Endothelial cell of umbilical vein (primary cell): Measurements from ENCODE around the gene TTC9. TPM values are rescaled to one million over a fixed set of nuclear protein-coding genes. Genes with fewer than 3 reads are reported as not detected.

Source experiments
- BruUV-seq: library from RNA; stranded (reverse); fragments of 400-500 nt; replicated peaks from 2 replicates; lab custom pipeline; 2021; lab: Mats Ljungman, UMichigan
- CTCF ChIA-PET: fragments of 300-600, 350-600 bp; sonication (Branson Sonifier 250); formaldehyde crosslinking; loops from one replicate; lab custom pipeline; 2021; ENCODE audit warnings: antibody characterized with exemption, inconsistent platforms; lab: Charles Lee
- POLR2A ChIA-PET: fragments of 300-600, 350-600 bp; sonication (Branson Sonifier 250); formaldehyde crosslinking; loops from one replicate; lab custom pipeline; 2021; ENCODE audit warnings: antibody characterized with exemption, inconsistent platforms; lab: Charles Lee
- DNase-seq: peaks from one replicate; pipeline ENCODE4 v3.0.0-alpha.2; 2011; ENCODE audit warnings: low read depth, low spot score
- FAIRE-seq: peaks from 2 replicates; lab custom pipeline; 2011; peaks lifted over from hg19 to GRCh38; lab: Jason Lieb, UNC
- H2AFZ ChIP-seq: 2 replicates; pipeline ENCODE4 v1.6.0; 2012; ENCODE audit warnings: low read depth, low read length, control low read depth, inconsistent platforms
- H3K27ac ChIP-seq: 2 replicates; pipeline ENCODE4 v1.5.1; 2011; ENCODE audit warnings: low read depth, mild to moderate bottlenecking, control low read depth, low read length, moderate library complexity; ENCODE audit not compliant: insufficient read depth
- H3K27me3 ChIP-seq, 2 experiments: 2 replicates each; pipeline versions ENCODE4 v1.6.0 to v1.6.1; 2011; ENCODE audit warnings: low read length in 2 of 2, mixed read lengths in 1 of 2; ENCODE audit not compliant: control insufficient read depth in 2 of 2, insufficient read depth in 2 of 2
- H3K36me3 ChIP-seq, 2 experiments: 2 replicates in 1 of 2; 3 replicates in 1 of 2; pipeline ENCODE4 v1.5.1; 2011; ENCODE audit warnings: low read length in 2 of 2, mild to moderate bottlenecking in 1 of 2, moderate library complexity in 1 of 2; ENCODE audit not compliant: control insufficient read depth in 2 of 2, insufficient read depth in 2 of 2; ENCODE audit errors: extremely low read depth in 1 of 2
- H3K4me1 ChIP-seq: 3 replicates; pipeline ENCODE4 v1.5.1; 2011; ENCODE audit warnings: mild to moderate bottlenecking, low read length; ENCODE audit not compliant: control insufficient read depth, insufficient read depth; ENCODE audit errors: extremely low read depth
- H3K4me2 ChIP-seq: 2 replicates; pipeline ENCODE4 v1.6.1; 2011; ENCODE audit warnings: low read length, control low read depth, mixed read lengths; ENCODE audit not compliant: insufficient read depth
- H3K4me3 ChIP-seq, 3 experiments: fragments of 200-600 bp in 1 of 3; sonication (generic), shearing (Covaris generic) in 1 of 3; replicated peaks in 1 of 3; 2 replicates each; pipeline ENCODE4 v1.5.1; 2011 to 2016; ENCODE audit warnings: control low read depth in 3 of 3, low read length in 3 of 3, mild to moderate bottlenecking in 2 of 3, inconsistent platforms in 1 of 3, low read depth in 1 of 3, moderate library complexity in 1 of 3; ENCODE audit not compliant: insufficient read depth in 1 of 3
- H3K79me2 ChIP-seq: 2 replicates; pipeline ENCODE4 v1.6.0; 2012; ENCODE audit warnings: low read length, inconsistent platforms; ENCODE audit not compliant: control insufficient read depth, insufficient read depth
- H3K9ac ChIP-seq: replicated peaks from 2 replicates; pipeline ENCODE3; 2011; ENCODE audit warnings: low read length, control low read depth; ENCODE audit not compliant: insufficient read depth; ENCODE audit errors: extremely low read depth
- H3K9me1 ChIP-seq: replicated peaks from 3 replicates; pipeline ENCODE4 v1.6.0; 2011; ENCODE audit warnings: mild to moderate bottlenecking, low read length; ENCODE audit not compliant: control insufficient read depth, insufficient read depth; ENCODE audit errors: extremely low read depth
- H3K9me3 ChIP-seq: replicated peaks from 2 replicates; pipeline ENCODE4 v1.5.1; 2012; ENCODE audit warnings: low read length, inconsistent platforms; ENCODE audit not compliant: control insufficient read depth, insufficient read depth
- H4K20me1 ChIP-seq: replicated peaks from 2 replicates; pipeline ENCODE3; 2011; ENCODE audit warnings: mild to moderate bottlenecking, low read length; ENCODE audit not compliant: control insufficient read depth, insufficient read depth; ENCODE audit errors: extremely low read depth
- EZH2 ChIP-seq: IDR thresholded peaks from 2 replicates; pipeline ENCODE4 v1.6.1; 2012; ENCODE audit warnings: borderline replicate concordance, low read depth, mild to moderate bottlenecking, moderate library complexity, low read length, inconsistent platforms; ENCODE audit not compliant: severe bottlenecking
- FOS ChIP-seq: IDR thresholded peaks from 2 replicates; pipeline ENCODE4 v1.6.1; 2011; ENCODE audit warnings: mild to moderate bottlenecking, low read length, moderate library complexity, borderline replicate concordance; ENCODE audit not compliant: insufficient read depth
- GATA2 ChIP-seq: IDR thresholded peaks from 2 replicates; pipeline ENCODE4 v1.7.0; 2011; ENCODE audit warnings: low read depth, mild to moderate bottlenecking, moderate library complexity, mixed read lengths, low read length; ENCODE audit not compliant: insufficient read length, insufficient read depth
- JUN ChIP-seq: IDR thresholded peaks from 2 replicates; pipeline ENCODE4 v1.6.1; 2011; ENCODE audit warnings: borderline replicate concordance, low read depth; ENCODE audit not compliant: insufficient read length, insufficient read depth
- MYC ChIP-seq: IDR thresholded peaks from one replicate; pipeline ENCODE4 v1.6.1; 2011; ENCODE audit warnings: mild to moderate bottlenecking, low read depth, low read length
- POLR2A ChIP-seq: IDR thresholded peaks from 2 replicates; pipeline ENCODE4 v1.6.1; 2012; ENCODE audit warnings: low read depth, mild to moderate bottlenecking, control low read depth, low read length
- POLR2AphosphoS5 ChIP-seq: IDR thresholded peaks from 2 replicates; pipeline ENCODE4 v1.6.1; 2012; ENCODE audit warnings: low read depth, mild to moderate bottlenecking, control low read depth, low read length, moderate library complexity; ENCODE audit not compliant: insufficient read depth
- dilution Hi-C: fragments of 300-500 bp; cut with MboI; formaldehyde crosslinking; loops from one replicate; pipeline ENCODE4 v1.15.0; 2019; ENCODE audit warnings: low sequenced_read_pairs; ENCODE audit not compliant: extremely low pct_ligation_motif_present
- intact Hi-C: fragments of 100-400 bp; cut with micrococcal nuclease; formaldehyde crosslinking; loops from one replicate; pipeline ENCODE4 v1.10.0; 2022
- polyA plus RNA-seq, 4 experiments: library from polyadenylated mRNA; depleted of rRNA in 3 of 4; stranded (reverse) in 3 of 4; unstranded in 1 of 4; fragments of >200 nt; gene quantifications; 2 replicates each; pipeline versions ENCODE4 v1.2.1 to v1.2.3, GENCODE V29; 2011 to 2012; ENCODE audit warnings: missing spikeins in 1 of 4
- total RNA-seq: library from RNA; stranded (reverse); gene quantifications from 2 replicates; pipeline ENCODE4 v1.2.3, GENCODE V29; 2021
- TF ChIP-seq, protein P1 (sequence below), 2 donors: IDR thresholded peaks; 1 replicate in 1 of 2; 2 replicates in 1 of 2; pipeline ENCODE4 v1.5.1; 2011; ENCODE audit warnings: low read length in 2 of 2, mild to moderate bottlenecking in 2 of 2, moderate library complexity in 2 of 2, control low read depth in 1 of 2, inconsistent platforms in 1 of 2, low read depth in 1 of 2; ENCODE audit not compliant: insufficient read depth in 1 of 2; ENCODE audit errors: extremely low read depth in 1 of 2
- TF ChIP-seq, protein P2 (sequence below): IDR thresholded peaks from 2 replicates; pipeline ENCODE4 v1.6.1; 2011; ENCODE audit not compliant: insufficient read depth, insufficient read length

The TTC9 gene
- total and polyA plus RNA-seq, 2 donors (not counting 3 experiments of a cell fraction or from before 2014, with no cell fraction given): 0.06 TPM; not detected in 1

DNA sequence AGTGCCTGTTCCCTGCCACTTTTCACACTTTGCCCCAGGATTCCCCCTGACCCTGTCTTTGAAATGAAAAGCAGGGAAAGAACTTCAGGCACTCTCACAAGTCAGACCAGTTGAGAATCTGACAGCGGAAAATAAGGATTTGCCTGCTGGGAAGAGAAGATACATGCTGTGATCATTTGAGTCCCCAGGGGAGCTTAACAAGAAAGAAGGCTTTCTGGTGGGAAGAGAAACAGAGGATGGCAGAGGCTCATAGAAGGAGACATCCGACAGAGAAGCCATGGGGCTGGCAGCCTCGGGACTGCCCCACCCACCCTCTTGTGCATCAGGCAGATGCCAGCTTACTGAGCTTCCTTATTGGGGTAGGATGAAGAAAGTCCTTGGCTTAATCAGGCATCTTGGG, 11.9 kb downstream of the TTC9 start:
- no peaks in the 10 kb centered on the region for H3K27me3 ChIP-seq

DNA sequence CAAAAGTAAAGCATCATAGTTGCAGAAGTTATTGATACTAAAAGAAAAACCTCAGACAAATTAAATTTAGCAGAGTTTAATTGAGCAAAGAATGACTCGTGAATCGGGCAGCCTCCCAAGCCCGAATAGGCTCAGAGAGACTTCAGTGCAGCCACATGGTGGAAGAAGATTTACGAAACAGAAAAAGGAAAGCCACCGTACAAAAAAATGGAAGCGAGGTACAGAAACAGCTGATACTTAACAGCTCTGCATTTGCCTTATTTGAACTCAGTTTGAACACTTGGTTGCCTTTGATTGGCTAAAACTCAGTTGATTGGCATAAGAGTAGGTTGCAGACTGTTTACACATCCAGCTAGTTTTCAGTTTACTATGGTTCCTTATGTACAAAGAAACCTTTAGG, 12.9 kb downstream of the TTC9 start:
- intact Hi-C loops (no loop called here), dilution Hi-C loops (no loop called here)
- FAIRE-seq: no peak
- H3K9me3 ChIP-seq: no peaks in the 10 kb centered on the region
- POLR2A ChIA-PET: interaction anchor here (0.7 kb wide), 1 partner anchor 374 kb away, joined by 5 read pairs; no protein-coding TSS in a partner anchor
- TF ChIP-seq, protein P1, sequence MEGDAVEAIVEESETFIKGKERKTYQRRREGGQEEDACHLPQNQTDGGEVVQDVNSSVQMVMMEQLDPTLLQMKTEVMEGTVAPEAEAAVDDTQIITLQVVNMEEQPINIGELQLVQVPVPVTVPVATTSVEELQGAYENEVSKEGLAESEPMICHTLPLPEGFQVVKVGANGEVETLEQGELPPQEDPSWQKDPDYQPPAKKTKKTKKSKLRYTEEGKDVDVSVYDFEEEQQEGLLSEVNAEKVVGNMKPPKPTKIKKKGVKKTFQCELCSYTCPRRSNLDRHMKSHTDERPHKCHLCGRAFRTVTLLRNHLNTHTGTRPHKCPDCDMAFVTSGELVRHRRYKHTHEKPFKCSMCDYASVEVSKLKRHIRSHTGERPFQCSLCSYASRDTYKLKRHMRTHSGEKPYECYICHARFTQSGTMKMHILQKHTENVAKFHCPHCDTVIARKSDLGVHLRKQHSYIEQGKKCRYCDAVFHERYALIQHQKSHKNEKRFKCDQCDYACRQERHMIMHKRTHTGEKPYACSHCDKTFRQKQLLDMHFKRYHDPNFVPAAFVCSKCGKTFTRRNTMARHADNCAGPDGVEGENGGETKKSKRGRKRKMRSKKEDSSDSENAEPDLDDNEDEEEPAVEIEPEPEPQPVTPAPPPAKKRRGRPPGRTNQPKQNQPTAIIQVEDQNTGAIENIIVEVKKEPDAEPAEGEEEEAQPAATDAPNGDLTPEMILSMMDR (IDR thresholded peaks at IDR 0.05; ENCODE audit: extremely low read depth in 1 of 2, insufficient read depth in 1 of 2, low read depth in 1 of 2, low read length in 2 of 2): no peak
- TF ChIP-seq, protein P2, sequence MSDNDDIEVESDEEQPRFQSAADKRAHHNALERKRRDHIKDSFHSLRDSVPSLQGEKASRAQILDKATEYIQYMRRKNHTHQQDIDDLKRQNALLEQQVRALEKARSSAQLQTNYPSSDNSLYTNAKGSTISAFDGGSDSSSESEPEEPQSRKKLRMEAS: no peak
- TF ChIP-seq MYC: no peak
- no peak for TF ChIP-seq POLR2AphosphoS5
- no peak for TF ChIP-seq POLR2A
- TF ChIP-seq GATA2: no peak
- no peak for TF ChIP-seq FOS
- no peak for TF ChIP-seq EZH2
- no peak for TF ChIP-seq JUN
- H3K9ac ChIP-seq: no peak overlapping the region
- no TSS peak for BruUV-seq
- no peak overlapping the region for H2AFZ ChIP-seq
- peaks cover 3% of the 10 kb centered on the region for H3K4me1 ChIP-seq
- H3K4me2 ChIP-seq: no peak overlapping the region
- CTCF ChIA-PET: no interaction called here
- no peaks in the 10 kb centered on the region for H3K79me2 ChIP-seq
- H4K20me1 ChIP-seq: no peaks in the 10 kb centered on the region
- no peak overlapping the region for H3K4me3 ChIP-seq
- H3K9me1 ChIP-seq: no peaks in the 10 kb centered on the region
- no peaks in the 10 kb centered on the region for H3K36me3 ChIP-seq
- DNase-seq: no peak
- no peaks in the 10 kb centered on the region for H3K27me3 ChIP-seq
- no peak overlapping the region for H3K27ac ChIP-seq

More for the DNA sequence above, 11.9 kb downstream of the TTC9 start:
- no peak overlapping the region for H3K4me3 ChIP-seq
- TF ChIP-seq, protein P1 (IDR thresholded peaks at IDR 0.05; ENCODE audit: extremely low read depth in 1 of 2, insufficient read depth in 1 of 2, low read depth in 1 of 2, low read length in 2 of 2): no peak
- TF ChIP-seq, protein P2: no peak
- no peak for TF ChIP-seq EZH2
- H3K9ac ChIP-seq: no peak overlapping the region
- no TSS peak for BruUV-seq
- no peak for DNase-seq
- no peaks in the 10 kb centered on the region for H4K20me1 ChIP-seq
- intact Hi-C loops: no loop called here
- no peaks in the 10 kb centered on the region for H3K79me2 ChIP-seq
- POLR2A ChIA-PET: no interaction called here
- no peak for FAIRE-seq
- H2AFZ ChIP-seq: no peak overlapping the region
- CTCF ChIA-PET: no interaction called here
- no peak overlapping the region for H3K4me2 ChIP-seq
- dilution Hi-C loops: no loop called here
- no peak overlapping the region for H3K27ac ChIP-seq
- H3K9me3 ChIP-seq: no peaks in the 10 kb centered on the region
- H3K4me1 ChIP-seq: peaks cover 3% of the 10 kb centered on the region
- no peaks in the 10 kb centered on the region for H3K9me1 ChIP-seq
- H3K36me3 ChIP-seq: no peaks in the 10 kb centered on the region
